Uterus (tissue), 4 donors: ENCODE measurements around the gene RBM4B. TPM values are rescaled to one million over a fixed set of nuclear protein-coding genes. Genes with fewer than 3 reads are reported as not detected.
A peak's percentile ranks its signal among the peaks of the same experiment; 100 is the strongest.

Source experiments
- DNase-seq, 2 donors: peaks; one replicate each; pipeline ENCODE4 v3.0.0-alpha.2; 2019 to 2020
- H3K27ac ChIP-seq, 2 donors: fragments of 200-600 bp; sonication (generic); 1 replicate in 1 of 2; 2 replicates in 1 of 2; pipeline ENCODE4 v1.5.1; 2016 to 2018
- H3K27me3 ChIP-seq, 2 donors: fragments of 200-600 bp; sonication (generic); one replicate each; pipeline ENCODE4 v1.5.1; 2018 to 2019; ENCODE audit warnings: control low read depth in 1 of 2
- H3K36me3 ChIP-seq, 2 donors: fragments of 200-600 bp; sonication (generic); one replicate each; pipeline ENCODE4 v1.5.1; 2019; ENCODE audit warnings: control low read depth in 1 of 2
- H3K4me1 ChIP-seq, 2 donors: fragments of 200-600 bp; sonication (generic); one replicate each; pipeline ENCODE4 v1.5.1; 2018 to 2019; ENCODE audit warnings: control low read depth in 1 of 2
- H3K4me3 ChIP-seq, 2 donors: fragments of 200-600 bp; sonication (generic); 1 replicate in 1 of 2; 2 replicates in 1 of 2; pipeline ENCODE4 v1.5.1; 2018 to 2019; ENCODE audit warnings: mild to moderate bottlenecking in 1 of 2
- H3K9me3 ChIP-seq, 2 donors: fragments of 200-600 bp; sonication (generic); one replicate each; pipeline ENCODE4 v1.5.1; 2019; ENCODE audit warnings: control low read depth in 1 of 2
- POLR2A ChIP-seq, 2 donors: fragments of 450-650 bp; IDR thresholded peaks; one replicate each; pipeline ENCODE4 v1.6.1; 2016; ENCODE audit warnings: antibody characterized with exemption in 2 of 2, mild to moderate bottlenecking in 1 of 2, moderate library complexity in 1 of 2
- intact Hi-C: fragments of 100-400 bp; cut with DNase I; formaldehyde crosslinking; loops from one replicate; pipeline ENCODE4 v1.15.1; 2023; ENCODE audit warnings: low total_unique reads
- small RNA-seq: library from RNA; depleted of rRNA; stranded (forward); fragments of <200 nt; gene quantifications from one replicate; pipeline ENCODE3, GENCODE V24; 2016
- total RNA-seq, 4 donors: library from RNA; depleted of rRNA in 3 of 4; stranded (reverse); fragments of >200 nt in 3 of 4; gene quantifications; one replicate each; pipeline versions ENCODE4 v1.1.0 to v1.2.4, GENCODE V29; 2014 to 2023
- TF ChIP-seq, protein P1 (sequence below), 4 experiments: fragments of 200-600 bp in 2 of 4; fragments of 450-650 bp in 2 of 4; sonication (generic) in 2 of 4; IDR thresholded peaks; one replicate each; pipeline ENCODE4 v1.5.1; 2016 to 2019; ENCODE audit warnings: antibody characterized with exemption in 4 of 4, mild to moderate bottlenecking in 2 of 4, moderate library complexity in 1 of 4
- donor health status: DM: yes; HTN: yes; CAD: no.

The RBM4B gene
- total RNA-seq, 4 donors from 2014 or later, result 5.0 to 60.3 (median 20.1) TPM

DNA sequence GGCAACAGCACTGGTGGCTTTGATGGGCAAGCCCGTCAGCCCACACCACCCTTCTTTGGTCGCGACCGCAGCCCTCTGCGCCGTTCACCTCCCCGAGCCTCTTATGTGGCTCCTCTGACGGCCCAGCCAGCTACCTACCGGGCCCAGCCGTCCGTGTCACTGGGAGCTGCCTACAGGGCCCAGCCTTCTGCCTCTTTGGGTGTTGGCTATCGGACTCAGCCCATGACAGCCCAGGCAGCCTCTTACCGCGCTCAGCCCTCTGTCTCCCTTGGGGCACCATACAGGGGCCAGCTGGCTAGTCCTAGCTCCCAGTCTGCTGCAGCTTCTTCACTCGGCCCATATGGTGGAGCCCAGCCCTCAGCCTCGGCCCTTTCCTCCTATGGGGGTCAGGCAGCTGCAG, 53.2 kb downstream of the RBM4B start:
- intact Hi-C loops, result no loop called here
- no peak overlapping the region for H3K27ac ChIP-seq
- H3K9me3 ChIP-seq, result no peaks in the 10 kb centered on the region
- no peak for DNase-seq
- H3K4me3 ChIP-seq, result no peak overlapping the region
- no peaks in the 10 kb centered on the region for H3K36me3 ChIP-seq
- TF ChIP-seq, protein P1, sequence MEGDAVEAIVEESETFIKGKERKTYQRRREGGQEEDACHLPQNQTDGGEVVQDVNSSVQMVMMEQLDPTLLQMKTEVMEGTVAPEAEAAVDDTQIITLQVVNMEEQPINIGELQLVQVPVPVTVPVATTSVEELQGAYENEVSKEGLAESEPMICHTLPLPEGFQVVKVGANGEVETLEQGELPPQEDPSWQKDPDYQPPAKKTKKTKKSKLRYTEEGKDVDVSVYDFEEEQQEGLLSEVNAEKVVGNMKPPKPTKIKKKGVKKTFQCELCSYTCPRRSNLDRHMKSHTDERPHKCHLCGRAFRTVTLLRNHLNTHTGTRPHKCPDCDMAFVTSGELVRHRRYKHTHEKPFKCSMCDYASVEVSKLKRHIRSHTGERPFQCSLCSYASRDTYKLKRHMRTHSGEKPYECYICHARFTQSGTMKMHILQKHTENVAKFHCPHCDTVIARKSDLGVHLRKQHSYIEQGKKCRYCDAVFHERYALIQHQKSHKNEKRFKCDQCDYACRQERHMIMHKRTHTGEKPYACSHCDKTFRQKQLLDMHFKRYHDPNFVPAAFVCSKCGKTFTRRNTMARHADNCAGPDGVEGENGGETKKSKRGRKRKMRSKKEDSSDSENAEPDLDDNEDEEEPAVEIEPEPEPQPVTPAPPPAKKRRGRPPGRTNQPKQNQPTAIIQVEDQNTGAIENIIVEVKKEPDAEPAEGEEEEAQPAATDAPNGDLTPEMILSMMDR (IDR thresholded peaks at IDR 0.05), result no peak
- TF ChIP-seq POLR2A (IDR thresholded peaks at IDR 0.05), result no peak
- peaks cover 3 to 9% of the 10 kb centered on the region in 2 donors for H3K4me1 ChIP-seq
- H3K27me3 ChIP-seq, result no peaks in the 10 kb centered on the region

DNA sequence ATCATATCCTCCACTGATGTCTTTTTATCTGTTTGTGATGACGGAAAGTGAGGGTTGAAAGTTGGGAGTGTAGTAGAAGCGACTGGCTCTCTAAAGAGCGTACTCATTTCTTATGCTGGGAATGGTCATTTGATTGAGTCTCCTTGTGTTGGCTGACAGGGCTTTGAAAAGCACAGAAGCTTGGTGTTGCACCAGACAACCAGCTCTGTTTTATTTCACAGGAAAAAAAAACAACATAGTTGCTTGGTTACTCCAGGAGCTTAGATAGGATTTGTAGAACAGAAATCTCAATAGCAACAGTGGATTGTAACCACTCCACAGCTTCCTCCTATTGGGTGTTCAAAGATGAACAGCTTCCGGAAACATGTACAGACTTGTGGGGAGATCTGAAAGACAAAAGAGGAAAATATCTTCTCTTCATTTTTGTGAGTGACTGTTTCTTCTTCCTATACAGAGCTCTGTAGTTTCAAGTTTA, 58.6 kb downstream of the RBM4B start:
- Histone ChIP-seq H3K27ac (peak overlapping the region; percentile 14 to 97), H3K36me3 (no peaks in the 10 kb centered on the region), H3K4me1 (peaks cover 3 to 9% of the 10 kb centered on the region in 2 donors), H3K9me3 (no peaks in the 10 kb centered on the region), H3K4me3 (peak overlapping the region in 1 of 2 donors; percentile 69), H3K27me3 (no peaks in the 10 kb centered on the region)
- no peak for TF ChIP-seq POLR2A (IDR thresholded peaks at IDR 0.05)
- TF ChIP-seq, protein P1 (IDR thresholded peaks at IDR 0.05), result no peak
- intact Hi-C loops, result no loop called here
- no peak for DNase-seq

DNA sequence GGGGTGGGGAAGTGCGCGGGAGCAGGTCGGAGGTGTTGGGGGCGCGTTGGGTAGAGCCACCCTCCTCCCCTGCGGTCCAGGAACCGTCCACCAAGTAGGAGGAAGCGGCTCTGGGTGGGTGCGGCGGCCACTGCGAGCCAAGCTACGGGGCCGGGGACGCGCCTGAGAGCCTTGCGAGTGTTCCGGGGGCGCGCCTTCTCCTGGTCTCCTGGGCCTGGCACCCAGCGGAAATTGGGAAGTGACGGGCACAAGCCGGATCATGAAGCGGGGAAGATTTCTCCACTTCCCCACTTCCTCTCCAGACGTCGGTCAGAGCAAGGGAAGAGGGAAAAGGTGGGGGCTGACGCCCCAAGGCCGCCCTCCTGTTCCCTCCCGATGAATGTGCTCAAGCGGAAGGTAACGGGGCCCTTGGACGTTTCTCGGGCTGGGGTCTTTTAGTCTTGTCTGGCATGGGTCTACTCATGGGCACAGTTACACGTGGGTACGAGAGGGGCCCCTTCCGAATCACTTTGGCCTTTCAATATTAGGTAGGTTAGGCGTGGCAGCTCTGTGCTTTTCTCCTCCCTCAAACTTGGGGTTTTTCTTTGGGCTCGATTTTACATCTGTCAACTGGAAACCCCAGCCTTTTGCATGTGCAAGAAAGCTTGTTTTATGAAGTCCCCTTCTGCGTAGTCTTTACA, 60.4 kb downstream of the RBM4B start:
- Histone ChIP-seq H3K36me3 (no peaks in the 10 kb centered on the region), H3K4me3 (peak overlapping the region; percentile 69 to 89), H3K27me3 (no peaks in the 10 kb centered on the region), H3K9me3 (no peaks in the 10 kb centered on the region), H3K27ac (peak overlapping the region; percentile 91 to 97), H3K4me1 (peaks cover 0 to 9% of the 10 kb centered on the region in 2 donors)
- no peak for TF ChIP-seq POLR2A (IDR thresholded peaks at IDR 0.05)
- TF ChIP-seq, protein P1 (IDR thresholded peaks at IDR 0.05), result no peak
- intact Hi-C loops, result no loop called here
- no peak for DNase-seq

DNA sequence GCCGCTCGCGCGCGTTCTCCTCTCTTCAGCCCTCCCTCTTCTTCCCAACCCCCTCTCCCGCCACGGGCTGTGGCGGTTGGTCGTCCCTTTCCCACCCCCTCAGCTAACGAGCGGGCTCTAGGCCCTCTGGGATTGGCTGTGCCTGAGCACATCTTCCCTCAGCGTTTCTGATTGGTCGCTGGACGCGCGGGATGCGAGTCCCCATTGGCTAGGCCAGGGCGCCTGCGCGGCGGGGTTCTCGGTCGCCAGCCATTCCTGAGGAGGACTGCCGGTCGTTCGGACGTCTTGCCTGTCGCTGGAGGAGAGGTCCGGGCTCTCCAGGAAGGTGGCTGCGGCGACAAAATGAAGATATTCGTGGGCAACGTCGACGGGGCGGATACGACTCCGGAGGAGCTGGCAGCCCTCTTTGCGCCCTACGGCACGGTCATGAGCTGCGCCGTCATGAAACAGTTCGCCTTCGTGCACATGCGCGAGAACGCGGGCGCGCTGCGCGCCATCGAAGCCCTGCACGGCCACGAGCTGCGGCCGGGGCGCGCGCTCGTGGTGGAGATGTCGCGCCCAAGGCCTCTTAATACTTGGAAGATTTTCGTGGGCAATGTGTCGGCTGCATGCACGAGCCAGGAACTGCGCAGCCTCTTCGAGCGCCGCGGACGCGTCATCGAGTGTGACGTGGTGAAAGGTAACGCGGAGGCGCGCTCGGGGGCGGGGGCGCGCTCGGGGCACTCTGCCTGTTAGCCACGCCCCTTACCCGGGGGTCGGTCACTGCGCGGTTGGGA, 61.1 kb downstream of the RBM4B start, which contains the start of gene RBM14:
TSS of gene RBM14 (plus strand) at position 252 of the 776 bp plus-strand sequence. CDS start at position 343, 91 bp downstream.
- peak; percentile 98 for DNase-seq
- Histone ChIP-seq H3K27me3 (no peaks in the 10 kb centered on the region), H3K4me1 (peaks cover 0 to 9% of the 10 kb centered on the region in 2 donors), H3K4me3 (peak within 1 kb of the TSS; percentile 69 to 89), H3K27ac (peak within 1 kb of the TSS; percentile 91 to 97), H3K9me3 (no peaks in the 10 kb centered on the region), H3K36me3 (no peaks in the 10 kb centered on the region)
- TF ChIP-seq POLR2A (IDR thresholded peaks at IDR 0.05), result peak; percentile 98 to 100
- TF ChIP-seq, protein P1 (IDR thresholded peaks at IDR 0.05), result peak in 1 of 4 experiments; percentile 20
- intact Hi-C loops, result no loop called here

Small RNA genes lying within 50 kb of the gene (small RNA-seq; reads per million reads assigned to genes)
- gene RN7SL12P (not detected), gene RNU4-39P (not detected)

Other genes with a start within 250 kb of the RBM4B start
- gene MRPL11, start 239.0 kb downstream of the RBM4B start, total RNA-seq, result 10 to 100 TPM; 28.7 to 57.9 (median 33.4) TPM
- gene PELI3, start 211.0 kb downstream of the RBM4B start, total RNA-seq, result 10 to 100 TPM; 13.8 to 35.0 (median 24.0) TPM
- 10 to 100 TPM in 2 of 4 donors, 1 to 10 TPM in 2; 2.1 to 14.1 (median 8.7) TPM for gene DPP3, start 197.5 kb downstream of the RBM4B start, total RNA-seq
- 10 to 100 TPM; 32.1 to 84.4 (median 56.8) TPM for gene BBS1, start 167.3 kb downstream of the RBM4B start, total RNA-seq
- 10 to 100 TPM in 2 of 4 donors, 1 to 10 TPM in 1, under 1 TPM in 1; 0.29 to 11.9 (median 8.9) TPM for gene ZDHHC24, start 131.8 kb downstream of the RBM4B start, total RNA-seq
- under 1 TPM in 1 of 4 donors, not detected in 3; 0.46 TPM for gene ACTN3, start 131.0 kb downstream of the RBM4B start, total RNA-seq
- 10 to 100 TPM; 61.2 to 89.1 (median 83.6) TPM for gene CTSF, start 109.3 kb downstream of the RBM4B start, total RNA-seq
- gene CCDC87, start 84.8 kb downstream of the RBM4B start, total RNA-seq, result under 1 TPM in 1 of 4 donors, not detected in 3; 0.52 TPM
- gene CCS, start 84.7 kb downstream of the RBM4B start, total RNA-seq, result 10 to 100 TPM; 13.5 to 52.0 (median 42.9) TPM
- gene RBM14, start 61.3 kb downstream of the RBM4B start, total RNA-seq, result 10 to 100 TPM; 15.1 to 86.4 (median 53.2) TPM
- gene RBM4, start 39.2 kb downstream of the RBM4B start, total RNA-seq, result 100 to 1,000 TPM in 2 of 4 donors, 10 to 100 TPM in 2; 32.4 to 146 (median 94.8) TPM
- 10 to 100 TPM in 1 of 4 donors, 1 to 10 TPM in 1, under 1 TPM in 2; under 0.01 to 31.0 (median 1.6) TPM for gene SPTBN2, start 51.3 kb upstream of the RBM4B start, total RNA-seq
- gene RCE1, start 165.6 kb upstream of the RBM4B start, total RNA-seq, result 10 to 100 TPM in 3 of 4 donors, 1 to 10 TPM in 1; 2.3 to 19.4 (median 13.7) TPM
- 10 to 100 TPM in 1 of 4 donors, 1 to 10 TPM in 3; 1.5 to 17.0 (median 5.4) TPM for gene LRFN4, start 179.2 kb upstream of the RBM4B start, total RNA-seq